GM12892 (cell line): ENCODE measurements around the gene BUB1B.

Experiments
- POLR2A ChIP-seq: IDR thresholded peaks from 2 replicates; pipeline ENCODE4 v1.6.1; 2011; ENCODE audit warnings: low read depth, low read length, control low read depth
- POLR2AphosphoS5 ChIP-seq: IDR thresholded peaks from 2 replicates; pipeline ENCODE4 v1.6.1; 2011; ENCODE audit warnings: low read depth, low read length, control low read depth
- TAF1 ChIP-seq: IDR thresholded peaks from 2 replicates; pipeline ENCODE4 v1.6.1; 2011; ENCODE audit warnings: low read depth, mild to moderate bottlenecking, control low read depth, low read length, borderline replicate concordance

- TF ChIP-seq POLR2A = no peak
- no peak for TF ChIP-seq POLR2AphosphoS5
- TF ChIP-seq TAF1 = no peak
Measured at GRCh38 chr15:40254452-40254851, 93.6 kb downstream of the BUB1B start.
